HCEC 1CT (cell line): ENCODE measurements around the gene ZNF439.
"Not testable (repeated sequence)": the region's sequence is repeated elsewhere in the genome, so short reads cannot be mapped to it uniquely, and the experiment has no call there.

ENCODE experiments used
- DNase-seq: peaks from one replicate; pipeline ENCODE4 v3.0.0-alpha.2; 2017

The ZNF439 gene

GRCh38 chr19:11872624-11873023 lies 24.1 kb downstream of the ZNF439 start:
- DNase-seq = no peak

- DNase-seq = no peak
Measured at GRCh38 chr19:11873762-11874161, 25.2 kb downstream of the ZNF439 start.

- not testable (repeated sequence) for DNase-seq
Measured at GRCh38 chr19:11879687-11880266, 31.3 kb downstream of the ZNF439 start.

GRCh38 chr19:11880598-11880997 lies 32.1 kb downstream of the ZNF439 start:
- DNase-seq = no peak

GRCh38 chr19:11881151-11881800 lies 32.8 kb downstream of the ZNF439 start:
- DNase-seq = peak; percentile 28

GRCh38 chr19:11882606-11883005 lies 34.1 kb downstream of the ZNF439 start:
- no peak for DNase-seq

- no peak for DNase-seq
Measured at GRCh38 chr19:11887234-11887610, 38.7 kb downstream of the ZNF439 start.

- DNase-seq = no peak
Measured at GRCh38 chr19:11887611-11888531, 39.3 kb downstream of the ZNF439 start, which contains the start of gene ZNF69. Gene ZNF69 (plus strand): TSS chr19:11887782. CDS start chr19:11887924, 142 bp downstream.

- DNase-seq = not testable (repeated sequence)
Measured at GRCh38 chr19:11889901-11890300, 41.4 kb downstream of the ZNF439 start.

GRCh38 chr19:11890634-11891033 lies 42.1 kb downstream of the ZNF439 start:
- no peak for DNase-seq

GRCh38 chr19:11894851-11895250 lies 46.3 kb downstream of the ZNF439 start:
- no peak for DNase-seq

- no peak for DNase-seq
Measured at GRCh38 chr19:11902228-11902627, 53.7 kb downstream of the ZNF439 start.

GRCh38 chr19:11905928-11906327 lies 57.4 kb downstream of the ZNF439 start:
- no peak for DNase-seq

GRCh38 chr19:11911937-11912336 lies 63.4 kb downstream of the ZNF439 start:
- DNase-seq = not testable (repeated sequence)

GRCh38 chr19:11914417-11915051 lies 66.0 kb downstream of the ZNF439 start:
- DNase-seq = not testable (repeated sequence)
